K562 (cell line): Measurements from ENCODE around the gene RHNO1. TPM values are rescaled to one million over a fixed set of nuclear protein-coding genes. Genes with fewer than 3 reads are reported as not detected.

Source experiments
- ATAC-seq: fragments of 200-7000 bp; cut with Tn5 transposase; 3 replicates; pipeline ENCODE4 v1.9.1; 2020; ENCODE audit warnings: moderate library complexity
- BruUV-seq: library from RNA; stranded (reverse); fragments of 400-500 nt; replicated peaks from 2 replicates; lab custom pipeline; 2021; lab: Mats Ljungman, UMichigan
- CTCF ChIA-PET: fragments of 300-600 bp; formaldehyde crosslinking; extraction: SDS; loops from one replicate; lab custom pipeline; 2021; ENCODE audit warnings: low intra/inter-chr PET ratio; lab: Yijun Ruan, JAX
- POLR2A ChIA-PET: fragments of 300-600, 350-650 bp; sonication (Branson Sonifier 250); formaldehyde crosslinking; extraction: SDS; loops from one replicate; lab custom pipeline; 2021; ENCODE audit warnings: antibody characterized with exemption, inconsistent platforms; lab: Yijun Ruan, JAX
- DNase-seq, 4 experiments: peaks; one replicate each; pipeline versions ENCODE4 v3.0.0 to v3.0.0-alpha.2; 2011 to 2018; ENCODE audit warnings: low spot score in 3 of 4, mixed read lengths in 3 of 4; ENCODE audit errors: extremely low read depth in 1 of 4
- FAIRE-seq: peaks from 2 replicates; lab custom pipeline; 2011; peaks lifted over from hg19 to GRCh38; lab: Jason Lieb, UNC
- H2AFZ ChIP-seq: 2 replicates; pipeline ENCODE4 v1.6.0; 2011; ENCODE audit warnings: low read depth, low read length, control low read depth, inconsistent platforms
- H3K27ac ChIP-seq: fragments of 200-600 bp; 3 replicates; pipeline ENCODE4 v1.8.0; 2011; ENCODE audit warnings: low read depth, mild to moderate bottlenecking, control low read depth, inconsistent platforms, low read length, moderate library complexity, mixed read lengths; ENCODE audit errors: extremely low read depth
- H3K27me3 ChIP-seq, 2 experiments: fragments of 300-600 bp in 1 of 2; 2 replicates in 1 of 2; 3 replicates in 1 of 2; pipeline versions ENCODE4 v1.6.0 to v1.8.0; 2011; ENCODE audit warnings: inconsistent platforms in 2 of 2, low read length in 2 of 2, mild to moderate bottlenecking in 1 of 2, mixed read lengths in 1 of 2, moderate library complexity in 1 of 2; ENCODE audit not compliant: control insufficient read depth in 2 of 2, insufficient read depth in 2 of 2
- H3K36me3 ChIP-seq: fragments of 300-600 bp; 3 replicates; pipeline ENCODE4 v1.8.0; 2011; ENCODE audit warnings: mild to moderate bottlenecking, low read length, inconsistent platforms; ENCODE audit not compliant: control insufficient read depth, insufficient read depth
- H3K4me1 ChIP-seq, 2 experiments: fragments of 200-600 bp in 1 of 2; replicated peaks in 1 of 2; 2 replicates in 1 of 2; 3 replicates in 1 of 2; pipeline versions ENCODE4 v1.5.1 to v1.8.0; 2011; ENCODE audit warnings: inconsistent platforms in 2 of 2, low read length in 2 of 2, mild to moderate bottlenecking in 1 of 2, mixed read lengths in 1 of 2, moderate library complexity in 1 of 2; ENCODE audit not compliant: control insufficient read depth in 2 of 2, insufficient read depth in 2 of 2
- H3K4me2 ChIP-seq: 2 replicates; pipeline ENCODE4 v1.6.1; 2011; ENCODE audit warnings: low read length, control low read depth, inconsistent platforms, mixed read lengths; ENCODE audit not compliant: insufficient read depth
- H3K4me3 ChIP-seq: fragments of 200-600 bp; sonication (generic), shearing (Covaris generic); 2 replicates; pipeline ENCODE4 v1.5.1; 2016; ENCODE audit warnings: control low read depth, inconsistent platforms
- H3K79me2 ChIP-seq: fragments of 200-600 bp; 3 replicates; pipeline ENCODE4 v1.8.0; 2011; ENCODE audit warnings: low read length, inconsistent platforms; ENCODE audit not compliant: control insufficient read depth, insufficient read depth
- H3K9ac ChIP-seq, 2 experiments: 2 replicates each; pipeline versions ENCODE4 v1.6.0 to v1.6.1; 2011; ENCODE audit warnings: low read depth in 2 of 2, low read length in 2 of 2, control low read depth in 1 of 2, inconsistent platforms in 1 of 2, mild to moderate bottlenecking in 1 of 2, mixed read lengths in 1 of 2; ENCODE audit not compliant: insufficient read depth in 1 of 2
- H3K9me1 ChIP-seq: one replicate; pipeline ENCODE4 v1.6.0; 2011; ENCODE audit warnings: inconsistent platforms, mild to moderate bottlenecking, low read length, moderate library complexity; ENCODE audit not compliant: control insufficient read depth, insufficient read depth
- H3K9me3 ChIP-seq: replicated peaks from 2 replicates; pipeline ENCODE4 v1.5.1; 2011; ENCODE audit warnings: low read depth, low read length, inconsistent platforms; ENCODE audit not compliant: control insufficient read depth, insufficient read depth
- H4K20me1 ChIP-seq: replicated peaks from 2 replicates; pipeline ENCODE4 v1.6.1; 2011; ENCODE audit warnings: low read length, inconsistent platforms, mixed read lengths; ENCODE audit not compliant: control insufficient read depth, insufficient read depth
- AFF4 ChIP-seq: sonication (generic); formaldehyde crosslinking; IDR thresholded peaks from 2 replicates; pipeline ENCODE4 v1.8.0; 2023; ENCODE audit warnings: mild to moderate bottlenecking, missing genetic modification reagents
- CAMTA2 ChIP-seq: fragments of 250-450 bp; sonication (Bioruptor Pico); conservative IDR thresholded peaks from 2 replicates; pipeline ENCODE4 v1.5.1; 2022
- FOXK1 ChIP-seq: sonication (generic); formaldehyde crosslinking; IDR thresholded peaks from 2 replicates; pipeline ENCODE4 v1.8.0; 2022; ENCODE audit warnings: missing genetic modification reagents, mild to moderate bottlenecking, borderline replicate concordance
- HSF4 ChIP-seq: fragments of 250-450 bp; sonication (Bioruptor Pico); IDR thresholded peaks from 2 replicates; pipeline ENCODE4 v2.1.2; 2022; ENCODE audit warnings: mild to moderate bottlenecking, moderate library complexity, borderline replicate concordance
- KLF10 ChIP-seq: fragments of 250-450 bp; sonication (Bioruptor Pico); IDR thresholded peaks from 2 replicates; pipeline ENCODE4 v1.6.1; 2021; ENCODE audit warnings: matching md5 sums
- MYNN ChIP-seq, 2 experiments: sonication (generic); formaldehyde crosslinking in 1 of 2; IDR thresholded peaks; 2 replicates each; pipeline versions ENCODE4 v1.5.0 to v1.6.1; 2016 to 2020; ENCODE audit warnings: antibody characterized with exemption in 1 of 2, missing genetic modification reagents in 1 of 2
- NR1H2 ChIP-seq: sonication (generic); formaldehyde crosslinking; IDR thresholded peaks from 2 replicates; pipeline ENCODE4 v1.4.0; 2020; ENCODE audit warnings: mild to moderate bottlenecking, missing genetic modification reagents
- SOX6 ChIP-seq: fragments of 450-650 bp; IDR thresholded peaks from 2 replicates; pipeline ENCODE4 v1.6.1; 2014; ENCODE audit warnings: mild to moderate bottlenecking
- TAF9B ChIP-seq: fragments of 450-650 bp; IDR thresholded peaks from 2 replicates; pipeline ENCODE4 v1.6.1; 2018; ENCODE audit warnings: mild to moderate bottlenecking; ENCODE audit not compliant: partially characterized antibody
- USF1 ChIP-seq: sonication (generic); formaldehyde crosslinking; IDR thresholded peaks from 2 replicates; pipeline ENCODE4 v1.9.0; 2022; ENCODE audit warnings: mild to moderate bottlenecking, missing genetic modification reagents
- ZNF77 ChIP-seq: fragments of 250-450 bp; sonication (Bioruptor Pico); IDR thresholded peaks from 2 replicates; pipeline ENCODE4 v1.5.0; 2020
- WGBS: fragments of 100-300 bp; shearing (Covaris generic); methylation state at CpG from one replicate; pipeline ENCODE4 v1.1.6; 2016; ENCODE audit warnings: low coverage, mixed read lengths; ENCODE audit not compliant: insufficient coverage; ENCODE audit errors: missing lambda C conversion rate; 5-methylcytosine and 5-hydroxymethylcytosine counted together
- in situ Hi-C: fragments of 300-500 bp; cut with MboI; formaldehyde crosslinking; loops from 4 replicates; pipeline ENCODE4 v1.15.0; 2018; ENCODE audit warnings: inconsistent platforms, mixed read lengths
- intact Hi-C: fragments of 100-400 bp; cut with micrococcal nuclease; formaldehyde crosslinking; loops from 2 replicates; pipeline ENCODE4 v1.14.2; 2022
- polyA plus RNA-seq, 8 experiments: library from polyadenylated mRNA; depleted of rRNA in 4 of 8; stranded (reverse) in 5 of 8; unstranded in 3 of 8; fragments of >200 nt; fragmentation: Nextera tagmentation in 2 of 8; fragmentation: Illumina TruSeq in 1 of 8; extraction: Ambion mirVana in 2 of 8; extraction: Trizol in 1 of 8; gene quantifications; 2 replicates each; pipeline versions ENCODE4 v1.2.1 to v1.2.3, GENCODE V29; 2011 to 2014; ENCODE audit warnings: inconsistent platforms in 1 of 8, missing spikeins in 1 of 8
- total RNA-seq, 7 experiments: library from RNA; depleted of rRNA in 6 of 7; stranded (reverse); fragments of >200 nt in 6 of 7; fragmentation: Illumina TruSeq in 2 of 7; extraction: Trizol in 2 of 7; gene quantifications; 2 replicates each; pipeline versions ENCODE4 v1.2.1 to v1.2.3, GENCODE V29; 2011 to 2021; ENCODE audit warnings: low replicate concordance in 1 of 7
- TF ChIP-seq, protein P1 (sequence below): fragments of 250-450 bp; sonication (Bioruptor Pico); IDR thresholded peaks from 2 replicates; pipeline ENCODE4 v1.4.0; 2020; ENCODE audit warnings: mild to moderate bottlenecking
- TF ChIP-seq, protein P2 (sequence below): fragments of 150-350 bp; conservative IDR thresholded peaks from 2 replicates; pipeline ENCODE4 v1.6.1; 2014; ENCODE audit warnings: low read length

RHNO1 gene
- total and polyA plus RNA-seq, 9 of the 15 experiments (the other 6 are each of a cell fraction or from before 2014, with no cell fraction given): 20.8 to 62.7 (median 28.8) TPM

- TF ChIP-seq FOXK1 (CRISPR knock-in tag) (no peak), SOX6 (no peak), USF1 (CRISPR knock-in tag) (no peak), KLF10 (no peak), AFF4 (CRISPR knock-in tag) (no peak), ZNF77 (CRISPR knock-in tag) (no peak)
- TF ChIP-seq, all 486 proteins: peak for 0
Observed at GRCh38 chr12:2923057-2923456, 46.0 kb downstream of the RHNO1 start (continued).

DNA sequence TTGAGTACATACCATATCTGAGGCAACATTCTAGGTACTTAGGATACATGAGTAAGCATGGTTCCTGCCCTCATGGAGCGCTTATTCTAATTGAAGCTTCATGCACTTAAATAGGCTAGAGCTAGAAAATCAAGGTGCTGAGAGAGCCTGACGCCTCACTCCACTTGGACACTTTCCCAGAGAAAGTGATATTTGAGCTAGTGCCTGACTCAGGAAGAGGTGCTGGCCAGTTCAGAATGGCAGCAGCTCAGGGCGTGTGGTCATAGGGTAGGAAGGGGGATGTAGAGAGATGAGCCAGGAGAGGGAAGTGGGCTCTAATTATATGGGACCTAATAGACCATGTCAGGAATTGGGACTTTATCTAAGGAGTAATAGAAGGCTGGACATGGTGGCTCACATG lies 47.0 kb downstream of the RHNO1 start:
- no peaks in the 10 kb centered on the region for H3K9me3 ChIP-seq
- no peaks in the 10 kb centered on the region for H3K79me2 ChIP-seq
- no peak overlapping the region for H3K4me2 ChIP-seq
- in situ Hi-C loops: no loop called here
- ChIA-PET CTCF (no interaction called here), POLR2A (interaction anchor here (0.6 kb wide), 1 partner anchor 10 kb away, joined by 3 read pairs; no protein-coding TSS in a partner anchor)
- no peaks in the 10 kb centered on the region for H4K20me1 ChIP-seq
- peaks cover 16% of the 10 kb centered on the region; the same call in 1 of the 3 replicates for H3K36me3 ChIP-seq
- WGBS: 83% methylated on average over 2 of the region's 3 CpGs
- ATAC-seq: no peak
- no peak overlapping the region for H3K27ac ChIP-seq
- FAIRE-seq: no peak
- H3K9ac ChIP-seq: no peak overlapping the region
- H2AFZ ChIP-seq: no peak overlapping the region
- H3K4me1 ChIP-seq: no peaks in the 10 kb centered on the region
- no peak overlapping the region for H3K4me3 ChIP-seq
- H3K27me3 ChIP-seq: no peaks in the 10 kb centered on the region
- BruUV-seq: no TSS peak
- H3K9me1 ChIP-seq: no peaks in the 10 kb centered on the region
- intact Hi-C loops: no loop called here
- no peak for DNase-seq
- TF ChIP-seq TAF9B: no peak
- TF ChIP-seq CAMTA2 (CRISPR knock-in tag): no peak
- no peak for TF ChIP-seq HSF4
- TF ChIP-seq, protein P1, sequence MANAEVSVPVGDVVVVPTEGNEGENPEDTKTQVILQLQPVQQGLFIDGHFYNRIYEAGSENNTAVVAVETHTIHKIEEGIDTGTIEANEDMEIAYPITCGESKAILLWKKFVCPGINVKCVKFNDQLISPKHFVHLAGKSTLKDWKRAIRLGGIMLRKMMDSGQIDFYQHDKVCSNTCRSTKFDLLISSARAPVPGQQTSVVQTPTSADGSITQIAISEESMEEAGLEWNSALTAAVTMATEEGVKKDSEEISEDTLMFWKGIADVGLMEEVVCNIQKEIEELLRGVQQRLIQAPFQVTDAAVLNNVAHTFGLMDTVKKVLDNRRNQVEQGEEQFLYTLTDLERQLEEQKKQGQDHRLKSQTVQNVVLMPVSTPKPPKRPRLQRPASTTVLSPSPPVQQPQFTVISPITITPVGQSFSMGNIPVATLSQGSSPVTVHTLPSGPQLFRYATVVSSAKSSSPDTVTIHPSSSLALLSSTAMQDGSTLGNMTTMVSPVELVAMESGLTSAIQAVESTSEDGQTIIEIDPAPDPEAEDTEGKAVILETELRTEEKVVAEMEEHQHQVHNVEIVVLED (CRISPR knock-in tag): no peak
- TF ChIP-seq, protein P2, sequence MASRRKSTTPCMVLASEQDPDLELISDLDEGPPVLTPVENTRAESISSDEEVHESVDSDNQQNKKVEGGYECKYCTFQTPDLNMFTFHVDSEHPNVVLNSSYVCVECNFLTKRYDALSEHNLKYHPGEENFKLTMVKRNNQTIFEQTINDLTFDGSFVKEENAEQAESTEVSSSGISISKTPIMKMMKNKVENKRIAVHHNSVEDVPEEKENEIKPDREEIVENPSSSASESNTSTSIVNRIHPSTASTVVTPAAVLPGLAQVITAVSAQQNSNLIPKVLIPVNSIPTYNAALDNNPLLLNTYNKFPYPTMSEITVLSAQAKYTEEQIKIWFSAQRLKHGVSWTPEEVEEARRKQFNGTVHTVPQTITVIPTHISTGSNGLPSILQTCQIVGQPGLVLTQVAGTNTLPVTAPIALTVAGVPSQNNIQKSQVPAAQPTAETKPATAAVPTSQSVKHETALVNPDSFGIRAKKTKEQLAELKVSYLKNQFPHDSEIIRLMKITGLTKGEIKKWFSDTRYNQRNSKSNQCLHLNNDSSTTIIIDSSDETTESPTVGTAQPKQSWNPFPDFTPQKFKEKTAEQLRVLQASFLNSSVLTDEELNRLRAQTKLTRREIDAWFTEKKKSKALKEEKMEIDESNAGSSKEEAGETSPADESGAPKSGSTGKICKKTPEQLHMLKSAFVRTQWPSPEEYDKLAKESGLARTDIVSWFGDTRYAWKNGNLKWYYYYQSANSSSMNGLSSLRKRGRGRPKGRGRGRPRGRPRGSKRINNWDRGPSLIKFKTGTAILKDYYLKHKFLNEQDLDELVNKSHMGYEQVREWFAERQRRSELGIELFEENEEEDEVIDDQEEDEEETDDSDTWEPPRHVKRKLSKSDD: no peak
- TF ChIP-seq NR1H2 (CRISPR knock-in tag): no peak
- no peak for TF ChIP-seq MYNN (IDR thresholded peaks at IDR 0.05)
- TF ChIP-seq MYNN (CRISPR knock-in tag; IDR thresholded peaks at IDR 0.05): no peak
